HCT116 (cell line): ENCODE results near the gene TMEM131. TPM values are rescaled to one million over a fixed set of nuclear protein-coding genes. Genes with fewer than 3 reads are reported as not detected.

ENCODE experiments used
- ATAC-seq: fragments of 200-7000 bp; cut with Tn5 transposase; 2 replicates; pipeline ENCODE4 v1.9.1; 2020; ENCODE audit warnings: mild to moderate bottlenecking, moderate library complexity
- BruUV-seq: library from RNA; stranded (reverse); fragments of 400-500 nt; replicated peaks from 2 replicates; lab custom pipeline; 2021; lab: Mats Ljungman, UMichigan
- CTCF ChIA-PET: fragments of 300-600 bp; sonication (Branson Sonifier 250); formaldehyde crosslinking; loops from one replicate; lab custom pipeline; 2021; ENCODE audit warnings: antibody characterized with exemption; lab: Charles Lee
- POLR2A ChIA-PET: fragments of 300-600, 350-600 bp; sonication (Branson Sonifier 250); formaldehyde crosslinking; loops from one replicate; lab custom pipeline; 2021; ENCODE audit warnings: antibody characterized with exemption; lab: Charles Lee
- RAD21 ChIA-PET, 2 experiments: fragments of 300-600 bp; sonication (Branson Sonifier 250); formaldehyde crosslinking; loops; one replicate each; lab custom pipeline; 2023; ENCODE audit warnings: low total read pairs in 2 of 2; ENCODE audit not compliant: uncharacterized antibody in 2 of 2, unreplicated experiment in 2 of 2, low non-redundant PET in 1 of 2; lab: Charles Lee
- DNase-seq: peaks from one replicate; pipeline ENCODE4 v3.0.0-alpha.2; 2010; ENCODE audit warnings: low read depth, low spot score
- H2AFZ ChIP-seq: fragments of 200-600 bp; shearing (Covaris generic), sonication (generic); 2 replicates; pipeline ENCODE4 v1.6.1; 2017; ENCODE audit warnings: low read depth, mixed run types, mixed read lengths, antibody characterized with exemption, low read length; ENCODE audit not compliant: poor library complexity, severe bottlenecking
- H3K27ac ChIP-seq: 2 replicates; pipeline ENCODE4 v1.5.1; 2012; ENCODE audit warnings: low read depth, low read length
- H3K27me3 ChIP-seq: fragments of 200-600 bp; sonication (generic); 2 replicates; pipeline ENCODE4 v1.6.1; 2016; ENCODE audit warnings: mixed run types, low read length, mixed read lengths; ENCODE audit not compliant: insufficient read depth
- H3K36me3 ChIP-seq, 2 experiments: fragments of 200-500 bp in 1 of 2; fragments of 200-600 bp in 1 of 2; sonication (Bioruptor generic) in 1 of 2; sonication (generic) in 1 of 2; 2 replicates each; pipeline versions ENCODE4 v1.5.1 to v1.6.1; 2014 to 2016; ENCODE audit warnings: low read length in 2 of 2, inconsistent platforms in 1 of 2, mixed read lengths in 1 of 2, mixed run types in 1 of 2; ENCODE audit not compliant: insufficient read depth in 2 of 2, control insufficient read depth in 1 of 2
- H3K4me1 ChIP-seq, 2 experiments: fragments of 200-600 bp in 1 of 2; sonication (generic) in 1 of 2; 2 replicates each; pipeline versions ENCODE4 v1.5.1 to v1.6.1; 2012 to 2017; ENCODE audit warnings: low read length in 2 of 2, inconsistent platforms in 1 of 2, mild to moderate bottlenecking in 1 of 2, mixed read lengths in 1 of 2, mixed run types in 1 of 2, moderate library complexity in 1 of 2; ENCODE audit not compliant: insufficient read depth in 2 of 2, control insufficient read depth in 1 of 2
- H3K4me2 ChIP-seq: fragments of 200-600 bp; sonication (generic); 2 replicates; pipeline ENCODE4 v1.6.1; 2017; ENCODE audit warnings: mixed run types, low read length, mixed read lengths
- H3K4me3 ChIP-seq, 2 experiments: fragments of 200-600 bp in 1 of 2; sonication (generic) in 1 of 2; replicated peaks in 1 of 2; 2 replicates each; pipeline ENCODE4 v1.5.1; 2011 to 2016; ENCODE audit warnings: low read length in 2 of 2, control low read depth in 1 of 2, low read depth in 1 of 2, mild to moderate bottlenecking in 1 of 2, mixed read lengths in 1 of 2, mixed run types in 1 of 2
- H3K79me2 ChIP-seq: fragments of 200-600 bp; sonication (generic); 2 replicates; pipeline ENCODE4 v1.6.1; 2017; ENCODE audit warnings: mild to moderate bottlenecking, mixed run types, low read length, moderate library complexity, mixed read lengths; ENCODE audit not compliant: insufficient read depth
- H3K9ac ChIP-seq: fragments of 200-600 bp; sonication (generic); 2 replicates; pipeline ENCODE4 v1.6.1; 2016; ENCODE audit warnings: low read length, mixed read lengths
- H3K9me2 ChIP-seq: fragments of 200-600 bp; sonication (generic), shearing (Covaris generic); 2 replicates; pipeline ENCODE4 v1.6.1; 2017; ENCODE audit warnings: mixed run types, mild to moderate bottlenecking, moderate library complexity; ENCODE audit not compliant: insufficient read depth
- H3K9me3 ChIP-seq, 2 experiments: fragments of 200-500 bp in 1 of 2; fragments of 200-600 bp in 1 of 2; sonication (Bioruptor generic) in 1 of 2; sonication (generic) in 1 of 2; 2 replicates each; pipeline ENCODE4 v1.6.1; 2014 to 2017; ENCODE audit warnings: low read length in 2 of 2, mixed read lengths in 2 of 2, inconsistent platforms in 1 of 2, low read depth in 1 of 2, mild to moderate bottlenecking in 1 of 2, mixed run types in 1 of 2, moderate library complexity in 1 of 2; ENCODE audit not compliant: control insufficient read depth in 1 of 2, insufficient read depth in 1 of 2
- H4K20me1 ChIP-seq: fragments of 200-600 bp; sonication (generic), shearing (Covaris generic); 2 replicates; pipeline ENCODE4 v1.6.1; 2017; ENCODE audit warnings: mixed run types, mild to moderate bottlenecking, moderate library complexity; ENCODE audit not compliant: insufficient read depth
- CBX3 ChIP-seq: IDR thresholded peaks from 2 replicates; pipeline ENCODE4 v1.6.1; 2012; ENCODE audit warnings: low read depth
- ELF1 ChIP-seq: IDR thresholded peaks from 2 replicates; pipeline ENCODE4 v1.6.1; 2012; ENCODE audit warnings: low read depth, borderline replicate concordance
- EZH2 ChIP-seq: fragments of 200-600 bp; sonication (generic); IDR thresholded peaks from 2 replicates; pipeline ENCODE4 v1.6.1; 2017; ENCODE audit warnings: antibody characterized with exemption, mixed run types
- EZH2phosphoT487 ChIP-seq: fragments of 200-600 bp; IDR thresholded peaks from 2 replicates; pipeline ENCODE4 v1.6.1; 2018; ENCODE audit warnings: antibody characterized with exemption, borderline replicate concordance
- JUND ChIP-seq: IDR thresholded peaks from 2 replicates; pipeline ENCODE4 v1.6.1; 2012
- POLR2AphosphoS5 ChIP-seq: IDR thresholded peaks from 2 replicates; pipeline ENCODE4 v1.6.1; 2011; ENCODE audit warnings: mild to moderate bottlenecking, low read depth, low read length, moderate library complexity
- SIN3A ChIP-seq: IDR thresholded peaks from 2 replicates; pipeline ENCODE4 v1.6.1; 2012; ENCODE audit warnings: low read depth
- TCF7L2 ChIP-seq: IDR thresholded peaks from 2 replicates; pipeline ENCODE4 v1.7.0; 2011; ENCODE audit warnings: borderline replicate concordance, inconsistent platforms; ENCODE audit not compliant: insufficient read depth, insufficient read length; ENCODE audit errors: extremely low read depth
- YY1 ChIP-seq: IDR thresholded peaks from 2 replicates; pipeline ENCODE4 v1.6.1; 2011; ENCODE audit warnings: low read length, low read depth, moderate library complexity, mild to moderate bottlenecking; ENCODE audit not compliant: insufficient replicate concordance; ENCODE audit errors: extremely low read depth
- ZNF274 ChIP-seq: fragments of 200-500 bp; sonication (Bioruptor generic); IDR thresholded peaks from 2 replicates; pipeline ENCODE4 v1.6.1; 2014; ENCODE audit warnings: mild to moderate bottlenecking, low read depth, low read length, inconsistent platforms
- intact Hi-C: fragments of 100-400 bp; cut with micrococcal nuclease; formaldehyde crosslinking; loops from 2 replicates; pipeline ENCODE4 v1.10.0; 2022
- total RNA-seq: library from RNA; stranded (reverse); gene quantifications from one replicate; pipeline ENCODE4 v1.2.1, GENCODE V29; 2021; ENCODE audit not compliant: unreplicated experiment
- TF ChIP-seq, protein P1 (sequence below): IDR thresholded peaks from 2 replicates; pipeline ENCODE4 v1.6.1; 2012
- TF ChIP-seq, protein P2 (sequence below): IDR thresholded peaks from 2 replicates; pipeline ENCODE4 v1.6.1; 2012

TMEM131 gene
- total RNA-seq, 1 experiment from 2014 or later, result 51.5 TPM

DNA sequence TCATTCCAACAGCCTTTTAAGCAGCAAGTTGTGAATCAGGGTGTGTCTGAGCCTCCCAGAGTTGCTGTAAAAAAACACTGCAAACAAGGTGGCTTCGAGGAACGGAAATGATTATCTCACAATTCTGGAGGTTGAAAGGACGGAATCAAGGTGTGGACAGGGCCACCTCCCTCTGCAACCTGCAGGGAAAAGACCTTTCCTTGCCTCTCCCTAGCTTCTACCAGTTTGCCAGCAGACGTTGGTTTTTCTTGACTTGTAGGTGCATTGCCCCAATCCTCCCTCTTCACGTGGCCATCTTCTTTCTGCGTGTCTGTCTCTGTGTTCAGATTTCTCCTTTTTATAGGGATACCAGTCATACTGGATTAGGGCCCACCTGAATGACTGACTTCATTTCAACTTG lies 24.8 kb upstream of the TMEM131 start:
- Histone ChIP-seq H2AFZ (no peak overlapping the region), H3K4me2 (no peak overlapping the region), H3K9me3 (no peaks in the 10 kb centered on the region), H3K36me3 (no peaks in the 10 kb centered on the region), H3K27me3 (no peaks in the 10 kb centered on the region), H3K4me3 (no peak overlapping the region), H3K27ac (no peak overlapping the region), H3K9me2 (no peaks in the 10 kb centered on the region), H3K4me1 (no peaks in the 10 kb centered on the region), H3K79me2 (no peaks in the 10 kb centered on the region), H3K9ac (no peak overlapping the region), H4K20me1 (no peaks in the 10 kb centered on the region)
- ChIA-PET CTCF (no interaction called here), RAD21 (no interaction called here), POLR2A (no interaction called here)
- DNase-seq (no peak), ATAC-seq (no peak)
- no TSS peak for BruUV-seq
- intact Hi-C loops, result no loop called here
- TF ChIP-seq ZNF274 (no peak), TCF7L2 (no peak)
- TF ChIP-seq, protein P1, sequence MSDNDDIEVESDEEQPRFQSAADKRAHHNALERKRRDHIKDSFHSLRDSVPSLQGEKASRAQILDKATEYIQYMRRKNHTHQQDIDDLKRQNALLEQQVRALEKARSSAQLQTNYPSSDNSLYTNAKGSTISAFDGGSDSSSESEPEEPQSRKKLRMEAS, result no peak

DNA sequence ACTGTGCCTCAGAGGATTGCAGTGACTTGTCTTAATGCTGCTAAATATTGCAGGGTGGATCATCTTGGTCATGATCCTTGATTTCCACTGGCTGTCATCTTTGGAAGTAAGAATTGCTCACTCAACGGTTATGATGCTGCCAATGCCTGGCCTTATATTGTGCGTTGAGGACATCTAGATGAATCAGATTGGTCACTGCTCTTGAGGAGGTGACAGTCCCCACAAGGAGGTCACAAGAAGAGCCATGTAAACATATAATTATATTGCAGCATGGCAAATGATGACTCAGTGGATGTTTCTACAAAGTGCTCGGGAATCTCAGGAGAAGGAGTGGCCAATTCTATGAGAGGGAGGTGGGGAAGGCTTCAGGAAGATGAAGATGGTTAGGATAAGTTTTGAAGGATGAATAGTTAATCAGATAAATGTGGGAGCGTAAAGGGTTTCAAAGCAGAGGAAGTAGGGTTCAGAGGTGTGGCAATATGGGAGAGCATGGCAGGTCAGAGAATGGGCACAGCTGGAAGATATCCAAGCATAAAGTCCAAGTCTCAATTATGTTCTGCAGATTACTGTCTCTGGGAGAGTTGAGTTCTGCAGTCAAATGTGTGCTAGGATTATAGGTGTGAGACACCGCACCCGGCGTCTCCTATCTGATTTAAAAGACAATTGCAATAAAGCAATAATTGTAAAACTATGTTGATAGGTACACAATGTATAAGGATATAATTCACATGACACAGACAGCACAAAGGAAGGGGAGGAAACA lies 21.3 kb upstream of the TMEM131 start:
- CTCF ChIA-PET, result no interaction called here

More for the DNA sequence above, 21.3 kb upstream of the TMEM131 start:
- ChIA-PET RAD21 (no interaction called here), POLR2A (no interaction called here)
- no peak overlapping the region for H3K9ac ChIP-seq
- H3K4me2 ChIP-seq, result no peak overlapping the region
- H3K36me3 ChIP-seq, result no peaks in the 10 kb centered on the region
- no peaks in the 10 kb centered on the region for H3K9me3 ChIP-seq
- no peak for TF ChIP-seq ELF1
- TF ChIP-seq EZH2phosphoT487, result no peak
- TF ChIP-seq, protein P1, result no peak
- TF ChIP-seq JUND, result no peak
- TF ChIP-seq, protein P2, sequence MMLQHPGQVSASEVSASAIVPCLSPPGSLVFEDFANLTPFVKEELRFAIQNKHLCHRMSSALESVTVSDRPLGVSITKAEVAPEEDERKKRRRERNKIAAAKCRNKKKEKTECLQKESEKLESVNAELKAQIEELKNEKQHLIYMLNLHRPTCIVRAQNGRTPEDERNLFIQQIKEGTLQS, result no peak
- TF ChIP-seq SIN3A, result no peak
- no peak for TF ChIP-seq YY1
- TF ChIP-seq CBX3, result no peak
- no peak for TF ChIP-seq EZH2
- no peak for TF ChIP-seq POLR2AphosphoS5
- H2AFZ ChIP-seq, result no peak overlapping the region
- intact Hi-C loops, result no loop called here
- no peaks in the 10 kb centered on the region for H3K79me2 ChIP-seq
- H3K9me2 ChIP-seq, result no peaks in the 10 kb centered on the region
- H3K27me3 ChIP-seq, result no peaks in the 10 kb centered on the region
- no peaks in the 10 kb centered on the region for H4K20me1 ChIP-seq
- BruUV-seq, result no TSS peak
- no peaks in the 10 kb centered on the region for H3K4me1 ChIP-seq
- DNase-seq, result no peak
- no peak for ATAC-seq
- no peak overlapping the region for H3K4me3 ChIP-seq
- no peak overlapping the region for H3K27ac ChIP-seq
